NCI-H2227 (cell line): ENCODE measurements around the gene TPCN1.
A peak's percentile ranks its signal among the peaks of the same experiment; 100 is the strongest.

Experiments used
- DNase-seq: peaks from one replicate; lab custom pipeline; 2025; ENCODE audit not compliant: unreplicated experiment; lab: John Stamatoyannopoulos, UW

TPCN1 gene

GRCh38 chr12:113221181-113221996 is at the start of gene TPCN1:
TSS of gene TPCN1 (plus strand) at chr12:113221464. CDS start at chr12:113226853, 5,389 bp downstream.
- DNase-seq: peak; percentile 100

- DNase-seq: no peak
These were observed 49.7 kb upstream of the TPCN1 start for GRCh38 chr12:113171543-113171942.

- DNase-seq: no peak
These were observed 49.1 kb upstream of the TPCN1 start for GRCh38 chr12:113172185-113172584.

- no peak for DNase-seq
These were observed 48.1 kb upstream of the TPCN1 start for GRCh38 chr12:113173081-113173698.

- DNase-seq: peak; percentile 86
These were observed 46.5 kb upstream of the TPCN1 start for GRCh38 chr12:113174461-113175384.

- DNase-seq: no peak
These were observed 42.2 kb upstream of the TPCN1 start for GRCh38 chr12:113179023-113179422.

GRCh38 chr12:113180333-113180732 is 40.9 kb upstream of the TPCN1 start:
- no peak for DNase-seq

- DNase-seq: no peak
These were observed 39.3 kb upstream of the TPCN1 start for GRCh38 chr12:113181975-113182374.

GRCh38 chr12:113183030-113183589 is 38.2 kb upstream of the TPCN1 start:
- no peak for DNase-seq

GRCh38 chr12:113184098-113184899 is 37.0 kb upstream of the TPCN1 start:
- peak; percentile 79 for DNase-seq

- DNase-seq: peak; percentile 87
These were observed 36.4 kb upstream of the TPCN1 start for GRCh38 chr12:113184900-113185179.

- peak; percentile 85 for DNase-seq
These were observed 35.9 kb upstream of the TPCN1 start, which contains the start of the genes DDX54 and RITA1 for GRCh38 chr12:113185180-113186032. TSS of gene DDX54 (minus strand) at chr12:113185478. CDS start at chr12:113185451, 27 bp downstream. TSS of gene RITA1 (plus strand) at chr12:113185721. CDS start at chr12:113186747, 1,026 bp downstream.

- peak; percentile 52 for DNase-seq
These were observed 35.3 kb upstream of the TPCN1 start for GRCh38 chr12:113186033-113186365.

GRCh38 chr12:113186666-113187325 is 34.5 kb upstream of the TPCN1 start:
- DNase-seq: no peak

GRCh38 chr12:113189361-113189760 is 31.9 kb upstream of the TPCN1 start:
- DNase-seq: no peak

GRCh38 chr12:113190761-113191160 is 30.5 kb upstream of the TPCN1 start:
- peak; percentile 32 for DNase-seq

GRCh38 chr12:113191227-113191626 is 30.0 kb upstream of the TPCN1 start:
- no peak for DNase-seq

- DNase-seq: no peak
These were observed 26.3 kb upstream of the TPCN1 start for GRCh38 chr12:113194971-113195391.

- DNase-seq: no peak
These were observed 25.7 kb upstream of the TPCN1 start for GRCh38 chr12:113195598-113195997.
